GM08714 (cell line): Measurements from ENCODE around the gene AJUBA.
"Not testable (repeated sequence)": the region's sequence is repeated elsewhere in the genome, so short reads cannot be mapped to it uniquely, and the experiment has no call there.

Experiments used
- H3K4me3 ChIP-seq: fragments of 200-500 bp; sonication (Bioruptor generic); 2 replicates; pipeline ENCODE4 v1.5.1; 2014; ENCODE audit warnings: mild to moderate bottlenecking, low read length, inconsistent platforms
- ZNF274 ChIP-seq: IDR thresholded peaks from 2 replicates; pipeline ENCODE4 v1.6.1; 2012; ENCODE audit warnings: mild to moderate bottlenecking, low read depth, low read length

The AJUBA gene

GRCh38 chr14:22962061-22962676 lies 20.2 kb downstream of the AJUBA start:
- TF ChIP-seq ZNF274, result no peak
- no peak overlapping the region for H3K4me3 ChIP-seq

GRCh38 chr14:22955702-22956569 lies 26.4 kb downstream of the AJUBA start:
- TF ChIP-seq ZNF274, result no peak
- H3K4me3 ChIP-seq, result peak overlapping the region; percentile 82

GRCh38 chr14:22952418-22952817 lies 29.9 kb downstream of the AJUBA start:
- no peak for TF ChIP-seq ZNF274
- H3K4me3 ChIP-seq, result no peak overlapping the region

- not testable (repeated sequence) for H3K4me3 ChIP-seq
Observed at GRCh38 chr14:22951795-22952194, 30.6 kb downstream of the AJUBA start.

GRCh38 chr14:22945642-22946041 lies 36.7 kb downstream of the AJUBA start:
- TF ChIP-seq ZNF274, result no peak
- no peak overlapping the region for H3K4me3 ChIP-seq

- H3K4me3 ChIP-seq, result no peak overlapping the region
- TF ChIP-seq ZNF274, result no peak
Observed at GRCh38 chr14:22939684-22940083, 42.7 kb downstream of the AJUBA start.

GRCh38 chr14:22935156-22935555 lies 47.2 kb downstream of the AJUBA start:
- H3K4me3 ChIP-seq, result no peak overlapping the region
- TF ChIP-seq ZNF274, result no peak

- H3K4me3 ChIP-seq, result no peak overlapping the region
- TF ChIP-seq ZNF274, result no peak
Observed at GRCh38 chr14:22932146-22932545, 50.2 kb downstream of the AJUBA start.

GRCh38 chr14:22929961-22930364 lies 52.4 kb downstream of the AJUBA start:
- no peak for TF ChIP-seq ZNF274
- H3K4me3 ChIP-seq, result peak overlapping the region; percentile 62

- peak within 1 kb of the TSS; percentile 86 for H3K4me3 ChIP-seq
- no peak for TF ChIP-seq ZNF274
Observed at GRCh38 chr14:22929104-22929960, 53.0 kb downstream of the AJUBA start, which contains the start of gene PRMT5. Gene PRMT5 (minus strand): TSS chr14:22929376. CDS start chr14:22929361, 15 bp downstream.

- H3K4me3 ChIP-seq, result peak overlapping the region; percentile 86
- no peak for TF ChIP-seq ZNF274
Observed at GRCh38 chr14:22928237-22929103, 53.9 kb downstream of the AJUBA start.

GRCh38 chr14:22926316-22926715 lies 56.0 kb downstream of the AJUBA start:
- no peak for TF ChIP-seq ZNF274
- no peak overlapping the region for H3K4me3 ChIP-seq

- TF ChIP-seq ZNF274, result no peak
- no peak overlapping the region for H3K4me3 ChIP-seq
Observed at GRCh38 chr14:22925513-22925912, 56.8 kb downstream of the AJUBA start.

- H3K4me3 ChIP-seq, result no peak overlapping the region
Observed at GRCh38 chr14:22923746-22924145, 58.6 kb downstream of the AJUBA start.

More at GRCh38 chr14:22923746-22924145, 58.6 kb downstream of the AJUBA start:
- TF ChIP-seq ZNF274, result no peak
